ENCODE results near the gene STMP1. TPM values are rescaled to one million over a fixed set of nuclear protein-coding genes. Genes with fewer than 3 reads are reported as not detected.
A peak's percentile ranks its signal among the peaks of the same experiment; 100 is the strongest.

The STMP1 gene
- total RNA-seq, 1 experiment from 2014 or later = 77.0 TPM

GRCh38 chr7:135648235-135648634, 14.1 kb upstream of the STMP1 start:
- H3K4me3 ChIP-seq = no peak overlapping the region
- no peak for DNase-seq
- no peak overlapping the region for H3K27ac ChIP-seq
- no TSS peak for BruUV-seq (replicated peaks)
- intact Hi-C loops (cut with micrococcal nuclease; ENCODE audit: unreplicated experiment) = no loop called here
- no peaks in the 10 kb centered on the region for H4K20me1 ChIP-seq (ENCODE audit: insufficient read depth)
- no peak for TF ChIP-seq CTCF (conservative IDR thresholded peaks at IDR 0.05)
- TF ChIP-seq EZH2 (IDR thresholded peaks at IDR 0.05; ENCODE audit: low read depth) = no peak
- H3F3A ChIP-seq (ENCODE audit: insufficient read depth, low read depth) = peaks cover 5% of the 10 kb centered on the region; the same call in 1 of the 2 replicates
- H3K27me3 ChIP-seq (ENCODE audit: insufficient read depth, low read depth) = no peaks in the 10 kb centered on the region
- CTCF ChIA-PET = no interaction called here
- no peaks in the 10 kb centered on the region for H3K4me1 ChIP-seq (replicated peaks; ENCODE audit: insufficient read depth)
- no peak overlapping the region for H3K4me2 ChIP-seq
- H3K9me3 ChIP-seq (ENCODE audit: insufficient read depth, low read depth) = no peaks in the 10 kb centered on the region
- H3K79me2 ChIP-seq (ENCODE audit: low read depth) = no peaks in the 10 kb centered on the region
- POLR2A ChIA-PET (ENCODE audit: unreplicated experiment) = no interaction called here
- H3K9me2 ChIP-seq (ENCODE audit: insufficient read depth) = no peaks in the 10 kb centered on the region
- no peak overlapping the region for H2AFZ ChIP-seq
- H3K36me3 ChIP-seq (ENCODE audit: low read depth) = peaks cover 22% of the 10 kb centered on the region

DNA sequence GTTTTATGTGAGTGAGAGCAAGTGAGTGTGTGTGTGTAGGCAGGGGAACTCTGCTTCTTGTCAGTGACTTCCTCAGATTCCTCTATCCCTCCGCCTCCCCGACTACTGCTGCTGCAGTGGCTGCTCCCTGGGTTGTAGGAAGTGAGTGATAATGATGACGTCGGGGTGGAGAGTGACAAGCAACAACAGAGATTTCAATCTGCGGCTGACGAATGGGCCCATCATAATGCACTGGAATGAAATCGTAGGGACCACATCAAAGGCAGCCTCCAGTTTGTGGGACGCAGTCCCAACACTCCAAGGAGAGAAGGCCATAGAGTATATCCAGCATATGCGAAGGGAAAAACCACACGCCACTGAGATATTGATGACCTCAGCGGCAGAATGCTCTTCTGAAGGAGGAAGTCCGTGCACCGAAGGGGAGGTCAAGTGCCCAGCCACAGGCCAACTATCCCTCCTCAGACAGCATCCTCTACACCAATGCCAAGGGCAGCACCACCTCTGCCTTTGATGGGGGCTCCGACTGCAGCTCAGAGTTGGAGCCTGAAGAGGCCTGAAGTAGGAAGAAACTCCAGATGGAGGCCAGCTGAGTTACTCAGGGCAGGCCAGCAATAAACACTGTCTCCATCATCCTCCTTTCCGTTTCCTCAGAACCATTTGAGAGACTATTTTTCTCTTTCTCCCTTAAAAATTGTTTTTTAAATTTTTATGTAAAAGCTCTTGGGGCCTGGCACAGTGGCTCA, 11.3 kb upstream of the STMP1 start:
- no peaks in the 10 kb centered on the region for H3K4me1 ChIP-seq (replicated peaks; ENCODE audit: insufficient read depth)
- intact Hi-C loops (cut with micrococcal nuclease; ENCODE audit: unreplicated experiment) = no loop called here
- no peak for DNase-seq
- ChIA-PET POLR2A (ENCODE audit: unreplicated experiment) (no interaction called here), CTCF (no interaction called here)
- H3K9me2 ChIP-seq (ENCODE audit: insufficient read depth) = no peaks in the 10 kb centered on the region
- no peak overlapping the region for H3K4me2 ChIP-seq
- no peak overlapping the region for H2AFZ ChIP-seq
- 0 out of 2 replicates have a peak, but pooled peaks cover 5% of the 10 kb centered on the region for H3F3A ChIP-seq (ENCODE audit: insufficient read depth, low read depth)
- no peak overlapping the region for H3K4me3 ChIP-seq
- no peaks in the 10 kb centered on the region for H3K79me2 ChIP-seq (ENCODE audit: low read depth)
- H3K27ac ChIP-seq = no peak overlapping the region
- no peaks in the 10 kb centered on the region for H4K20me1 ChIP-seq (ENCODE audit: insufficient read depth)
- H3K27me3 ChIP-seq (ENCODE audit: insufficient read depth, low read depth) = no peaks in the 10 kb centered on the region
- no peaks in the 10 kb centered on the region for H3K9me3 ChIP-seq (ENCODE audit: insufficient read depth, low read depth)
- TSS peak; percentile 27 for BruUV-seq (replicated peaks)
- no peak for TF ChIP-seq EZH2 (IDR thresholded peaks at IDR 0.05; ENCODE audit: low read depth)
- TF ChIP-seq CTCF (conservative IDR thresholded peaks at IDR 0.05) = no peak
- no peaks in the 10 kb centered on the region for H3K36me3 ChIP-seq (ENCODE audit: low read depth)

DNA sequence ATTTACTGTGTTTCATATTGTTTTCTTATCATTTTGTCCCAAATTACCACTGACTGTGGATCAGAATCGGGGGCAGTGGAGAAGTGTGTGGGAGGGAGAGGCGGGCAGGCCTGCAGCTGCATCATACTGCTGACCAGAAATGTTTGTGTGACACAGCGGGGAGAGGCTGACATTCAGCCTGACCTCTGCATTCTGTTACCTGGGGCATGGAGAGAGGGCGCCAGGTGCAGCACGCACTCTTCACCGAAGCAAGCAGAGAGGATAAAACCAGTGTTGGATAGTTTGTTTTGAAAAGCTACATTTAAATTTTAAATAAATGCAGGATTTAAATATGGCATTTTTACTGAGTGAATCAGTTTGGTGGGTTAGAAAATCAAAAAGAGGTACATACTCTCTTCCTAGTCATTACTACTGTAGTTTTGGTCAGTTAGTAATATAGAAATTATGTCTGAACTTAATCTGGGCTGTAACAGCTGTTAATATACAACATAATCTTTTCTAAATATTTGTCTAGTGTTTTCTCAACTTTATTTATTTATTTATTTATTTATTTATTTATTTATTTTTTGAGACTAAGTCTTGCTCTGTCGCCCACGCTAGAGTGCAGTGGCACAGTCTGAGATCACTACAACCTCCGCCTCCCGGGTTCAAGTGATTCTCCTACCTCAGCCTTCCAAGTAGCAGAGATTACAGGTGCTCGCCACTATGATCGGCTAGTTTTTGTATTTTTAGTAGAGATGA, 8.8 kb upstream of the STMP1 start:
- Histone ChIP-seq H3K27me3 (ENCODE audit: insufficient read depth, low read depth) (no peaks in the 10 kb centered on the region), H3K4me3 (no peak overlapping the region), H3F3A (ENCODE audit: insufficient read depth, low read depth) (0 out of 2 replicates have a peak, but pooled peaks cover 5% of the 10 kb centered on the region), H3K9me3 (ENCODE audit: insufficient read depth, low read depth) (no peaks in the 10 kb centered on the region), H2AFZ (no peak overlapping the region), H3K36me3 (ENCODE audit: low read depth) (no peaks in the 10 kb centered on the region), H3K9me2 (ENCODE audit: insufficient read depth) (no peaks in the 10 kb centered on the region), H3K4me2 (no peak overlapping the region), H3K4me1 (replicated peaks; ENCODE audit: insufficient read depth) (no peaks in the 10 kb centered on the region), H3K27ac (no peak overlapping the region), H3K79me2 (ENCODE audit: low read depth) (no peaks in the 10 kb centered on the region), H4K20me1 (ENCODE audit: insufficient read depth) (no peaks in the 10 kb centered on the region)
- intact Hi-C loops (cut with micrococcal nuclease; ENCODE audit: unreplicated experiment) = no loop called here
- no TSS peak for BruUV-seq (replicated peaks)
- DNase-seq = no peak
- ChIA-PET POLR2A (ENCODE audit: unreplicated experiment) (no interaction called here), CTCF (no interaction called here)
- no peak for TF ChIP-seq EZH2 (IDR thresholded peaks at IDR 0.05; ENCODE audit: low read depth)
- no peak for TF ChIP-seq CTCF (conservative IDR thresholded peaks at IDR 0.05)

Measured in PC-9 (cell line).